BE2C (cell line): Measurements from ENCODE around the gene KRTAP29-1.

Experiments
- DNase-seq: peaks from one replicate; pipeline ENCODE4 v3.0.0-alpha.2; 2020
- H3K27me3 ChIP-seq: fragments of 250-450 bp; sonication (Bioruptor Pico); 2 replicates; pipeline ENCODE4 v1.5.1; 2020; ENCODE audit warnings: mild to moderate bottlenecking
- H3K36me3 ChIP-seq: fragments of 250-450 bp; sonication (Bioruptor Pico); 2 replicates; pipeline ENCODE4 v1.5.1; 2020; ENCODE audit warnings: mild to moderate bottlenecking
- H3K4me1 ChIP-seq: fragments of 250-450 bp; sonication (Bioruptor Pico); 2 replicates; pipeline ENCODE4 v1.5.1; 2020
- H3K4me3 ChIP-seq: 2 replicates; pipeline ENCODE4 v1.5.1; 2011; ENCODE audit warnings: low read depth, low read length
- H3K9me3 ChIP-seq: fragments of 250-450 bp; sonication (Bioruptor Pico); 2 replicates; pipeline ENCODE4 v1.5.1; 2020
- TF ChIP-seq, protein P1 (sequence below): IDR thresholded peaks from 2 replicates; pipeline ENCODE4 v1.5.1; 2012; ENCODE audit warnings: mild to moderate bottlenecking, low read depth, low read length

KRTAP29-1 gene

DNA sequence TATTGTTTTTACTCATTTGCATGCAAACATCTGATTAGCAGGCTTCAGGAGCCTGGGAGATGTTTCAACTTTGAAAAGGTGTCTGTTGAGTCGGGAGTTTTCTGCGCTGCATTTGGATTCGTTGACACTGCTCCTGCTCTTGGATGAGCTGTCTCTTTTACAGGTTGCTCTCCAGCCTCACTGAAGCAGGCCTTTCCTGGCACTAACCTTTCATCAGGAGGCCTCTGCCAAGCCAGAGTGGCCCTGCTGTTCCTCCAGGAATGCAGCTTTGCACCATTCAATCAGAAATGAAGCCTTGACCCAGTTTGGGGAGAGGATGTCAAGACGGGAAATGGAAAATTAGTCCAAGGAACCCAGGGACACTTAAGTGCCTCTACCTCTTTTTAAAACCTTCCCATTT is 330 bp upstream of the KRTAP29-1 start:
- Histone ChIP-seq H3K36me3 (no peaks in the 10 kb centered on the region), H3K27me3 (peaks cover 51% of the 10 kb centered on the region), H3K4me3 (no peak overlapping the region), H3K4me1 (no peaks in the 10 kb centered on the region), H3K9me3 (no peaks in the 10 kb centered on the region)
- TF ChIP-seq, protein P1, sequence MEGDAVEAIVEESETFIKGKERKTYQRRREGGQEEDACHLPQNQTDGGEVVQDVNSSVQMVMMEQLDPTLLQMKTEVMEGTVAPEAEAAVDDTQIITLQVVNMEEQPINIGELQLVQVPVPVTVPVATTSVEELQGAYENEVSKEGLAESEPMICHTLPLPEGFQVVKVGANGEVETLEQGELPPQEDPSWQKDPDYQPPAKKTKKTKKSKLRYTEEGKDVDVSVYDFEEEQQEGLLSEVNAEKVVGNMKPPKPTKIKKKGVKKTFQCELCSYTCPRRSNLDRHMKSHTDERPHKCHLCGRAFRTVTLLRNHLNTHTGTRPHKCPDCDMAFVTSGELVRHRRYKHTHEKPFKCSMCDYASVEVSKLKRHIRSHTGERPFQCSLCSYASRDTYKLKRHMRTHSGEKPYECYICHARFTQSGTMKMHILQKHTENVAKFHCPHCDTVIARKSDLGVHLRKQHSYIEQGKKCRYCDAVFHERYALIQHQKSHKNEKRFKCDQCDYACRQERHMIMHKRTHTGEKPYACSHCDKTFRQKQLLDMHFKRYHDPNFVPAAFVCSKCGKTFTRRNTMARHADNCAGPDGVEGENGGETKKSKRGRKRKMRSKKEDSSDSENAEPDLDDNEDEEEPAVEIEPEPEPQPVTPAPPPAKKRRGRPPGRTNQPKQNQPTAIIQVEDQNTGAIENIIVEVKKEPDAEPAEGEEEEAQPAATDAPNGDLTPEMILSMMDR = no peak
- no peak for DNase-seq

DNA sequence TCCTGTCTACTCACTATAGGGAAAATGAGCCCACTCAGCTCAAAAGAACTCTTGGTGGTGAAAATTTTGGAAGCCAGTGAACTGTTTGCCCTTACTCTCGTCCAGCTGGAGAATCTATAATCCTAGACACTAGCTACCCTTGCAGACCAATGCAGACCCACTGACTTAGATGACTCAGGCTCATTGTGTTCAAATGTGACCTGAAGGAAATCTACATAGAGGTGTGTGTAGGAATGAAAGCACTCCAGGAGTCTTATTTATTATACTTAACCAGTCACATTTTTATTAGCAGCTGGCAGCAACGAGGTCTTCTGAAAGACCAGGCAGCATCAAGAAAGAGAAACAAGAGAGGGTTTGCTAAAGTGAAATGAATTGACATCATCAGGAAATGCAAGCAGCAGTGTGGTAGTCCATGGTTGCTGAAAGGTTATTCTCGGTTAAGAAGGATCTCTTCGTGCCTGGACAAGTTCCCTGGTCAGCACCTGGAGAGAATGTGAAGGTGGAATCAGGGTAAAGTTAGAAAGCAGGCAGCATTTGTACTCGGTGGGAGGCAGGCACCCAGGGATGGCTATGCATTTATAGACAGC is 1.4 kb downstream of the KRTAP29-1 start:
- no peak for DNase-seq
- no peaks in the 10 kb centered on the region for H3K36me3 ChIP-seq
- H3K4me3 ChIP-seq = no peak overlapping the region
- H3K9me3 ChIP-seq = no peaks in the 10 kb centered on the region
- peaks cover 43% of the 10 kb centered on the region for H3K27me3 ChIP-seq
- TF ChIP-seq, protein P1 = no peak
- H3K4me1 ChIP-seq = no peaks in the 10 kb centered on the region

DNA sequence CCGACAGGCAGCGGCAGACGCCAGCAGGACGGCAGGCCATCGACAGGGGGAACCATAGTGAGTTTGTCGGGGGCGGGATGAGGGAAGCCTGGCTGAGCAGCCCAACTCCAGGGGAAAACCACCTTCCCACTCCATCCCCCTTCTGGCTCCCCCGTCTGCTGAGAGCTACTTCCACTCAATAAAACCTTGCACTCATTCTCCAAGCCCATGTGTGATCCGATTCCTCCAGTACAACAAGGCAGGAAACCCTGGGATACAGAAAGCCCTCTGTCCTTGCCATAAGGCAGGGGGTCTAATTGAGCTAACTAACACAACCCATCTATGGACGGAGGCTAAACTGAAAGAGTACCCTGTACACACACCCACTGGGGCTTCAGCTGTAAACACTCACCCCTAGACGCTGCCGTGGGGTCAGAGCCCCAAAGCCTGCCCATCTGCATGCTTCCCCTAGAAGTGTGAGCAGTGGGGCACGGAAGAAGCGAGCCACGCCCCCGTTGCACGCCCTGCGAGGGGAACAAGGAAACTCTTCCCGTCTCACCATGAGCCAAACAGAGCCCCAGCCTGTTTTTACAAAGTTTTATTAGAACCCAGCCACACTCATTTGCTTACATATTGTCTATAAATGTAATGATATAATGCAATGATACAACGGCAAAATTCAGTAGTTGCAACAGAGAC is 4.1 kb downstream of the KRTAP29-1 start:
- TF ChIP-seq, protein P1 = no peak
- H3K36me3 ChIP-seq = no peaks in the 10 kb centered on the region
- no peak overlapping the region for H3K4me3 ChIP-seq
- H3K4me1 ChIP-seq = no peaks in the 10 kb centered on the region
- no peaks in the 10 kb centered on the region for H3K9me3 ChIP-seq
- H3K27me3 ChIP-seq = peaks cover 37% of the 10 kb centered on the region
- no peak for DNase-seq

DNA sequence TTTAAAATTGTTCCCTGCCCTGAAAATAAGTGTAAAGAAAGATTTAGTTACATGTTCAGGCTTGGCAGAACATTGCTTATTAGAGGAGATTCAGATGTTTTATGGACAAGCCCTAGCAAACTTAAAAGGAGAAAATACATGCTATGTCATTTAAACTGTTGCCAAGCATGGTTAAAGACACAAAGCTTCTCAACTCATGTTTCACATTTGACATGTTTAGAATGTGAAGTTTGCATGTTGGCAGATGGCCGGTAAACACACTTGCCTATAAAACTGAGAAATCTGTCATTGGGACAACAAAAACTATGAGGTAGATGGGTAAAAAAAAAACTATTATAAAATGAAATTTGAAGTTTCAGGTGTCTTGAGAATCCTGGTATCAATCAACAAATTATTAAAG is 5.8 kb downstream of the KRTAP29-1 start:
- no peaks in the 10 kb centered on the region for H3K9me3 ChIP-seq
- H3K36me3 ChIP-seq = no peaks in the 10 kb centered on the region
- no peaks in the 10 kb centered on the region for H3K4me1 ChIP-seq
- H3K4me3 ChIP-seq = no peak overlapping the region
- TF ChIP-seq, protein P1 = no peak
- no peak for DNase-seq
- peaks cover 43% of the 10 kb centered on the region for H3K27me3 ChIP-seq

DNA sequence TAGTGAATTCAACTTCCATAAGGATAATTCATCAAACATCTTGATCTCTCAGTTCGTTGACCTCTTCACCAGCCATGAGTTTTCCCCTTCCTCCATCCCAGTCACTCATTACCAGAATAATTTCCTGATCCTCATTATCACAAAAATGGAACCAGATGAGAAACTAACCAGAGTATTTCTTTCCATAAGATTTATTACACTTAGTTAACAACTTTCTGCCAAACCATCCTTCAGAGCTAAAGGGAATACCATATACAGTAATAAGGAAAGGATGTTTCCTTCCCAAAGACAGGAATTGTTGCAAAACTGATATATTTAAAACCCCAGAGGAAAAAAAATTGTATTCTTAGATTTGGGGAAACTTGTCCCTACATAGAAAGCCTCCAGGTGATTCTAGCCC is 8.6 kb downstream of the KRTAP29-1 start:
- no peak for DNase-seq
- no peak overlapping the region for H3K4me3 ChIP-seq
- no peaks in the 10 kb centered on the region for H3K4me1 ChIP-seq
- no peaks in the 10 kb centered on the region for H3K36me3 ChIP-seq
- H3K27me3 ChIP-seq = peaks cover 60% of the 10 kb centered on the region
- no peaks in the 10 kb centered on the region for H3K9me3 ChIP-seq
- TF ChIP-seq, protein P1 = no peak

DNA sequence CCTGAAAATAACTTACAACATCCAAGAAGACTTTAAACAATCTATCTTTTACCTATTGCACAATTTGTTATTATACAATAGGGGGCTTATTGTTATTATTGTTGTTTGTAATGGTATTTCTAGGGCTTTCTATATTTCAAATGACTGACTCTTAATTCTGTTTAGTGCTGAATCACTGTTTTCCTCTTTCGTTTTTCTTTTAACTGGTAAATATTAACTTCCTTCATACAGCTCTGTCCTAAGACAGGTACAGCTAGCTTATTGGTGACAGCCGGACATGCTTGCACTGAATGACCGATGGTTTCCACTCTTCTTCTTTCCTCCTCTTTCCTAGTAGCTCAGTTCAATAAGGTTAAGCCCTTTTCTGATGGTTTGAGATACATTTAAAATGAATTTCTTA is 15.6 kb downstream of the KRTAP29-1 start:
- H3K4me3 ChIP-seq = no peak overlapping the region
- TF ChIP-seq, protein P1 = no peak
- H3K36me3 ChIP-seq = no peaks in the 10 kb centered on the region
- peaks cover 83% of the 10 kb centered on the region for H3K27me3 ChIP-seq
- no peak for DNase-seq
- H3K4me1 ChIP-seq = no peaks in the 10 kb centered on the region
- no peaks in the 10 kb centered on the region for H3K9me3 ChIP-seq
